HG03095 (cell line): Measurements from ENCODE around the gene SOSTDC1.
"Not testable (repeated sequence)": the region's sequence is repeated elsewhere in the genome, so short reads cannot be mapped to it uniquely, and the experiment has no call there.

Source experiments
- ATAC-seq: cut with Tn5 transposase; IDR thresholded peaks from one replicate; pipeline ENCODE4 v1.9.1; 2021; ENCODE audit warnings: moderate library complexity; ENCODE audit not compliant: unreplicated experiment

The SOSTDC1 gene

DNA sequence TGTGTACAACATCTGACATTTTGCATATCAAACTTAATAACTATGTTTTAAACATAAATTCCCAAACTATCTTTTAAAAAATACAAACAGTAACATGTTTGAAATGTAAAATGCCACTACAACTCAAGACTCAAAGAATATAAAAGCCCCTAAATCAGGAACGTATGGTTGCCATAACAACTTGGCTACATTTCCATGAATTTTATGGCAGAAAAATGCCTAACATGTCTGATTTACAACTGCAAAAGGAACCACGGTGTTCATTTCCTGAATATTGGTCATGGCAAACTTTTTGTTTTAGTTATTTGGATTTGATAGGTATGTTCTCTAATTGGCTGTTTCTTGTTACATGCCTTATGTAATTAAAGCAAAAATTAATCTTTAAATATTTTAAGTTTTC is 2.0 kb downstream of the SOSTDC1 start:
- no peak for ATAC-seq

DNA sequence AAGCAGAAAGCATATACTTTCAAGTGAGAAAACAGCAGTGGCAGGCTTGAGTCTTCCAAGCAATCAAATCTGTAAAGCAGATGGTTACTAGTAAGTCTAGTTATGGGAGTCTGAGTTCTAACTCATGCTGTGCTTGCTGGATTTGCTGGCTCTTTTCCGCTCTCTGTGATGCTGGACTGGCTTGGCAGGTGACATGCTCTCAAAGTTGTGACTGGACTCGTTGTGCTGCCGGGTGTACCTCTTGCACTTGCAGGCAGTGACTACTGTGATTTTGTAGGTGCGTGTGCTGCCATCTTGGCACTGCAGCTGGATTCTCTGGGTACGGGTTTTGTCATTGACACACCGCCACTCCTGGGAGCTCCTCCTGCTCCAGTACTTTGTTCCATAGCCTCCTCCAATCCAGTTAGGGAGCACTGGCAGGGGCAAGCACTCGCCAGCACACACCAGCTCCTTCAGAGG is 3.1 kb downstream of the SOSTDC1 start:
- no peak for ATAC-seq

GRCh38 chr7:16460789-16461493 is 4.6 kb downstream of the SOSTDC1 start:
- ATAC-seq, result no peak

GRCh38 chr7:16456303-16456702 is 9.2 kb downstream of the SOSTDC1 start:
- ATAC-seq, result not testable (repeated sequence)

GRCh38 chr7:16455591-16455990 is 9.9 kb downstream of the SOSTDC1 start:
- ATAC-seq, result no peak

DNA sequence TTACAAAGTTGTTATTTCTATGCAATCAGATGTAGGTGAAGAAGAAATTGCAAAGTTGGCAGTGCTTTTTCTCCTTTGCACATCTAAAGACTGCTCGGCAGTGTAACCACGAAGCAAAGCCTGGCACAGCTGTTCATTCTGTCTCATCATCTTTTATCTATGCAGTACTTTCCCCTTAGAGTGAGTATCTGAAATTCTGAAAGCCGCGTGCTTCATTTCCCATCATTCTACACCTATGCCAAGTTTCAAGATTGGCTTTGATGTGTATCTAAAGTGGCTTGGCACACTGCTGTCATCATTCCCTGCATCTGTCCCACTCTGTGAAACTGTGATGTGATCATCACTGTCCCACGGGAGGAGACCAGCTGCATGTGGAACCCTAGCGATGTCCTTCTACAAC is 15.2 kb downstream of the SOSTDC1 start:
- ATAC-seq, result no peak

- ATAC-seq, result no peak
These were observed 17.7 kb downstream of the SOSTDC1 start for GRCh38 chr7:16447876-16448275.

GRCh38 chr7:16446508-16446907 is 19.0 kb downstream of the SOSTDC1 start:
- no peak for ATAC-seq

GRCh38 chr7:16443871-16444270 is 21.7 kb downstream of the SOSTDC1 start:
- ATAC-seq, result not testable (repeated sequence)

DNA sequence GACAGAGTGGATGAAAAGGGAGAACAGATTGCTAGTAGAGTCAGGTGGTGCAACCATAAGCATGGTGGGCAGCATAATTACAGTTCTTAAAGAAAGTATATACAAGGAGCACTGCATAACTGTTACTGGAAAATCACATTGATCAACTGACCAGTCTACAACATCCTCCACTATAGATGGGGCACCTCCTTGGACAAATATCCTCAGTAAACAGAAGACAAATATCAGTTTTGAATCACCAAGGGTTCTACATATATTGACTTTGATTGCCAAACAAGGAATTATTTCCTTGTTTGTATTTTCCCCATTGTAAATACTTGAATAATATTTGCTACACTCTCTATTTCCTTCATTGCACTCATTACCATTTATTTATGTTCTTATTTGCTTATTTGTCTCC is 26.6 kb downstream of the SOSTDC1 start:
- ATAC-seq, result no peak

- ATAC-seq, result no peak
These were observed 29.2 kb downstream of the SOSTDC1 start for GRCh38 chr7:16436306-16436705.

DNA sequence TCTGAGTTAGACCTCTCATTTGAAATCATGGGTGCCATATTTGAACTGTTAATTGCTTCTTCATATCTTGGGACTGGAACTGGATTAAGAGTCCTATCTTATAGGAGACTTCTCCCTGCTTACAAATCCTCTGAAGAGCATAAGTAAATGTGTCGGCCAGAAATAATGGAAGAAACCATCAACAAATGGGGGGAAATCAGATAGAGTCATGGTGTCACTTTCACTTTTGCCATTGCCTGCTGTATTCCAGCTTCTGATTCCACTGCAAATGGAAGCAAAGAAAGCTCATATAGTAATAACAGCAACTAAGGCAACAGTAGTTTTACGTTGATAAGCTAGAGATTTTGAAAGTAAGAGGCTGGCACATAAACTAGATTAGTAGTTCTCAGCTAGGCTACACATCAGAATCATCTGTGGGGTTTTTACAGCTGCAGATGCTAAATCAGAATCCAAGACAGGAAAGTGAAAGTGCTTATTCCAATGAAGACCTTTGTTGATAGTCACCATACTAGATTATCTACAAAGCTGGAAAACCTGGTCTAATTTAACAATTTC is 31.9 kb downstream of the SOSTDC1 start:
- ATAC-seq, result no peak

GRCh38 chr7:16432425-16432731 is 33.2 kb downstream of the SOSTDC1 start:
- no peak for ATAC-seq

DNA sequence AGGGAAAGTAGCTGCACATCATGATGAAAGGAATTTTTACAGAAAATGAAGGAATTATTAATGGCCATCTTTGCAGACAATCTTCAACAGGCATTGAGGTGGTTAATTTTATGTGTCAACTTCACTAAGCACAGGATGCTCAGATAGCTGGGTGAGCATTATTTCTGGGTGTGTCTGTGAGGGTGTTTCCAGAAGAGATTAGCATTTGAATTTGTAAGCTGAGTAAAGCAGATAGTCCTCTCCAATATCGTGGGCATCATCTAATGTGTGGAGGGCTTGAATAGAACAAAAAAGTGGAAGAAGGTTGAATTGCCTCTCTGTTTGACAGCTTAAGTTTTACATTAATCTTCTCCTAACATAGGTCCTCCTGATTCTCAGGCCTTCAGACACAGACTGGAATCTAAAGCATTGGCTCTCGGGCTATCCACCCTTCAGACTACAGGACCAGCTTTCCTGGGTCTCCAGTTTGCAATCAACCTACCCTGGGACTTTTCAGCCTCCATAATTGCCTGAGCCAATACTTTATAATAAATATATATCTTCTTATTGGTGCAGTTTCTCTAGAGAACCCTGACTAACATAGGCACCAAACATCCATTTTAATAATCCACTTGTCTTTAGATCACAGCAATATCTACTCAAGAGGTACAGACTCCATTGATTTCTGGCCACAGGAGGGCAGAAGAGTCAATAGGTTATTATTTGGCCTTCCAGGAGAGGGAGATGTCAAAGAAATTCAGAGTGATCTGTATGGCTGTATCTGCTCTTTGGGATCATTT is 33.7 kb downstream of the SOSTDC1 start:
- ATAC-seq, result no peak

DNA sequence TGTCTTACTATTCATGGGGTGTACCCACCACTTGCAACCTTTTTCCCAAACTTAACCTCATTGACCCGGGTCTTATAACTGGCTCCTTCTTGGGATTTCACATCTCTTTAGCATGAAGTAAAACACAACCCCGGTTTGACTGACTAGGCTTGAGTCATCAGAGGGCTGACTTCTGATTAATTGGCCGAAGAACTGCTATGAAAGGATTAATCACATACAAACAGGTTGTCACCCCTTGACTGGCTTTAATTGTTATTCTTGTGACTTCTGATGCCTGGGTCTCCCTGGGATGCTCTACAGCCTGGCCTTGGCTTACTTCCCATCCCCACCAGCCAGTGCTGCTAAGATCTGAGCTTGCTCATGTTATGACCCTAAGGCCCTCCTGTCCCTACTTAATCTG is 35.4 kb downstream of the SOSTDC1 start:
- ATAC-seq, result no peak

- ATAC-seq, result no peak
These were observed 36.9 kb downstream of the SOSTDC1 start for GRCh38 chr7:16428672-16429071.

DNA sequence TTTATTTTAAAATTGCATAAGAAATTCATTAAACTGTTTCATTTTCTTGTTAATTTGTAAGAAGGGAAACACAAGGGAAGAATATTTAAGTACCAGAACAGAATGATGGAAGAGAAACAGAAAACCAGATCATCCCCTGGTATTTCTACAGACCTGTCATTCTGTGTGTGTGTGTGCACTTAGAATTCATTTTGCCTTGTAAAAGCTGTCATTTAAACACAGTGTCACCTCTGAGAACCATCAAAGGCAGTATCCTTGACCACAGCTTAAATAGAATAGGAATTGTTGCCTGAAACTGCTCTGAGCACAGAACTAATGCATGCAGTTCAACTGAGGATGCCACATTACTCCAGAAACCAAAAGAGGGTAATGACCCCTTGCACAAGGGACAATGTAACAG is 37.4 kb downstream of the SOSTDC1 start:
- no peak for ATAC-seq

- ATAC-seq, result no peak
These were observed 41.8 kb downstream of the SOSTDC1 start for GRCh38 chr7:16423761-16424160.

GRCh38 chr7:16422917-16423316 is 42.6 kb downstream of the SOSTDC1 start:
- ATAC-seq, result no peak

DNA sequence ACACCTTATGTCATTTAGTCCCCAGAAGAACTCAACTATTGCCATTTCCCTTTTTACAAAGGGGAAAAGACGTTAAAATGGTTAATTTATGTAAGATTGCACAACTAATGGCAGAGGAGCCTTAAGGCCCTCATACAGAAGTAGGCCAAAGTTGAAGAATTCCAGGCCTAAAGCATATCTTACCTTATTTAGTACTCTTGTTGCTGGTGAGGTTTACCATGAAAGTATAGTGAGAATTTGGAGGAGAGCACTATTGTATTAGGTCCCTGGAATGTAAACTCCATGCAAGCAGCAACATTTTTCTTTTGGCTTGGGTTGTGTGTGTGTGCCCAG is 43.5 kb downstream of the SOSTDC1 start:
- ATAC-seq, result no peak

DNA sequence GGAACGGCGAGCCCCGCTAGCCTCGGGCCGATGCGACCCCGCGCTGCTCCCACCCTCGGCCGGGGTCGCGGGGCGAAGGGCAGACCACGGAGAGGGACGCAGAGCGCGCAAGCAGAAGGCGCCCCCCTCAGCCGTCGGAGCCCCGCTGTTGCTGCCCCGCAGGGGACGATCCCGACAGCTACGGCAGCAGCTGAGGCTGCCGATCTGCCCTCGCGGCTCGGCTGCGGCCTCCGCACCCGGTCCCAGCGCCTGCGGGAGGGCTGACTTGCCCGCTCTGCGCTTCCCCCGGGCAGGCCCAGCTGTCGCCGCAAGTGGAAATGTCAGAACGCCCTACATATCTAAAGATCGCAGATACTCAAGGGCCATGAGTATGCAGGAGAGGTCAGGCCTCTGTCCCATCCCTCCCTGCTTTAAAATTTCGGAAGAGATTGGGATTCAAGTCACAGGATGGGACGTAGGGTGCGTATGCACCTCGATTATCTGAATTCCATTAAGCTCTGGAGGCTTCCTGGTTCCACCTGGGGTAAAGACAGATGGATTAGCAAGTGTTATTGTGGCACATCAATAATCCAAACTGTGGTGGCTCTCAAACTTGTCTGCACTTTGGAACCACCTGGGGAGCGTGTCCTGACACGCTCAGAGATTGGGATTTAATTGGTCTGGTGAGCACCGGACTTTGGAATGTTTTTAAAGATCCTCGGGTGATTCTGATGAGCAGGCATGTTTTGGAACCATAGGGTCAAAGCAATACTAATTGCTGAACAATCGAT is 44.0 kb downstream of the SOSTDC1 start, which contains the start of gene CRPPA:
Gene CRPPA, minus strand, starts transcription at position 206 of the 770 bp plus-strand sequence. CDS start 216 bp downstream, outside the sequence.
- peak; percentile 35 for ATAC-seq
